B cell (primary cell): ENCODE measurements around the gene TOB2. TPM values are rescaled to one million over a fixed set of nuclear protein-coding genes. Genes with fewer than 3 reads are reported as not detected.
A peak's percentile ranks its signal among the peaks of the same experiment; 100 is the strongest.

Experiments used
- ATAC-seq: fragments of 200-7000 bp; cut with Tn5 transposase; one replicate; pipeline ENCODE4 v1.10.0; 2021; ENCODE audit warnings: low read depth, mild to moderate bottlenecking, moderate number of reproducible peaks, moderate library complexity
- CTCF ChIA-PET: fragments of 350-600 bp; sonication (Branson Sonifier 250); formaldehyde crosslinking; loops from one replicate; lab custom pipeline; 2021; ENCODE audit warnings: antibody characterized with exemption, inconsistent platforms; lab: Charles Lee
- POLR2A ChIA-PET: fragments of 350-600 bp; sonication (Branson Sonifier 250); formaldehyde crosslinking; loops from one replicate; lab custom pipeline; 2021; ENCODE audit warnings: antibody characterized with exemption; lab: Charles Lee
- DNase-seq: peaks from one replicate; pipeline ENCODE4 v3.0.0; 2013
- H2AFZ ChIP-seq: 2 replicates; pipeline ENCODE4 v1.6.1; 2012; ENCODE audit warnings: mild to moderate bottlenecking, low read depth, low read length; ENCODE audit not compliant: insufficient read depth, poor library complexity, severe bottlenecking
- H3K27ac ChIP-seq, 2 donors: 1 replicate in 1 of 2; 2 replicates in 1 of 2; pipeline ENCODE4 v1.5.1; 2012 to 2013; ENCODE audit warnings: low read length in 2 of 2, mild to moderate bottlenecking in 2 of 2, moderate library complexity in 1 of 2
- H3K27me3 ChIP-seq, 4 experiments: fragments of 200-600 bp in 1 of 4; sonication (generic) in 1 of 4; replicated peaks in 1 of 4; 1 replicate in 2 of 4; 2 replicates in 2 of 4; pipeline versions ENCODE4 v1.6.1 to v1.7.0; 2013 to 2016; ENCODE audit warnings: low read length in 3 of 4, mild to moderate bottlenecking in 2 of 4, mixed read lengths in 1 of 4, moderate library complexity in 1 of 4; ENCODE audit not compliant: insufficient read depth in 4 of 4, control insufficient read depth in 3 of 4; ENCODE audit errors: control extremely low read depth in 1 of 4
- H3K36me3 ChIP-seq, 2 experiments: replicated peaks in 1 of 2; 1 replicate in 1 of 2; 2 replicates in 1 of 2; pipeline versions ENCODE4 v1.6.1 to v1.7.1; 2013; ENCODE audit warnings: low read length in 1 of 2; ENCODE audit not compliant: insufficient read depth in 2 of 2, control insufficient read depth in 1 of 2; ENCODE audit errors: control extremely low read depth in 1 of 2, extremely low read depth in 1 of 2
- H3K4me1 ChIP-seq, 2 donors: fragments of 200-600 bp in 1 of 2; sonication (generic) in 1 of 2; 1 replicate in 1 of 2; 2 replicates in 1 of 2; pipeline versions ENCODE4 v1.5.1 to v1.6.1; 2013 to 2017; ENCODE audit warnings: low read length in 2 of 2; ENCODE audit not compliant: control insufficient read depth in 2 of 2, insufficient read depth in 2 of 2
- H3K4me2 ChIP-seq: replicated peaks from 2 replicates; pipeline ENCODE3; 2012; ENCODE audit warnings: mild to moderate bottlenecking, low read depth, low read length; ENCODE audit not compliant: poor library complexity, severe bottlenecking
- H3K4me3 ChIP-seq, 5 experiments: fragments of 200-600 bp in 1 of 5; sonication (generic) in 1 of 5; 1 replicate in 3 of 5; 2 replicates in 2 of 5; pipeline versions ENCODE4 v1.5.1 to v1.7.0; 2011 to 2016; ENCODE audit warnings: low read length in 4 of 5, mild to moderate bottlenecking in 4 of 5, low read depth in 2 of 5, control low read depth in 1 of 5, moderate library complexity in 1 of 5; ENCODE audit not compliant: insufficient read depth in 1 of 5; ENCODE audit errors: control extremely low read depth in 1 of 5, extremely low read depth in 1 of 5
- H3K79me2 ChIP-seq: fragments of 200-600 bp; sonication (generic); one replicate; pipeline ENCODE4 v1.6.0; 2016; ENCODE audit warnings: low read length; ENCODE audit not compliant: control insufficient read depth, insufficient read depth
- H3K9ac ChIP-seq: fragments of 200-600 bp; sonication (generic); 2 replicates; pipeline ENCODE4 v1.6.1; 2017; ENCODE audit warnings: mild to moderate bottlenecking, low read length, moderate library complexity
- H3K9me3 ChIP-seq, 3 donors: one replicate each; pipeline versions ENCODE4 v1.6.1 to v1.7.1; 2013; ENCODE audit warnings: low read length in 2 of 3; ENCODE audit not compliant: control insufficient read depth in 2 of 3, insufficient read depth in 1 of 3; ENCODE audit errors: control extremely low read depth in 1 of 3
- H4K20me1 ChIP-seq: 2 replicates; pipeline ENCODE4 v1.6.0; 2012; ENCODE audit warnings: mild to moderate bottlenecking, low read length; ENCODE audit not compliant: insufficient read depth, control insufficient read depth, poor library complexity, severe bottlenecking
- H3K27ac Mint-ChIP-seq: one replicate; pipeline ENCODE4 v1.8.0; 2021; ENCODE audit warnings: mixed read lengths
- H3K27me3 Mint-ChIP-seq: one replicate; pipeline ENCODE4 v1.8.0; 2021; ENCODE audit warnings: mixed read lengths
- H3K4me1 Mint-ChIP-seq: one replicate; pipeline ENCODE4 v1.8.0; 2021; ENCODE audit warnings: mixed read lengths
- H3K4me3 Mint-ChIP-seq: one replicate; pipeline ENCODE4 v1.8.0; 2021; ENCODE audit warnings: mixed read lengths
- H3K9me3 Mint-ChIP-seq: one replicate; pipeline ENCODE4 v1.8.0; 2022; ENCODE audit warnings: mixed read lengths; ENCODE audit not compliant: insufficient read depth
- EZH2 ChIP-seq: IDR thresholded peaks from 2 replicates; pipeline ENCODE4 v1.6.1; 2012; ENCODE audit warnings: borderline replicate concordance, low read depth, mild to moderate bottlenecking, moderate library complexity, low read length; ENCODE audit not compliant: insufficient read depth, poor library complexity, severe bottlenecking
- WGBS: methylation state at CpG from one replicate; pipeline ENCODE4 v1.1.5; 2013; ENCODE audit warnings: missing lambda C conversion rate; ENCODE audit not compliant: insufficient coverage; 5-methylcytosine and 5-hydroxymethylcytosine counted together
- intact Hi-C: fragments of 100-400 bp; cut with micrococcal nuclease; formaldehyde crosslinking; loops from one replicate; pipeline ENCODE4 v1.10.0; 2022
- polyA minus RNA-seq: library from RNA; depleted of rRNA, polyadenylated mRNA; stranded (reverse); fragments of >200 nt; gene quantifications from 2 replicates; pipeline ENCODE4 v1.2.3, GENCODE V29; 2012
- polyA plus RNA-seq: library from polyadenylated mRNA; depleted of rRNA; stranded (reverse); fragments of >200 nt; gene quantifications from 2 replicates; pipeline ENCODE4 v1.2.3, GENCODE V29; 2012
- total RNA-seq, 2 donors: library from RNA; stranded (reverse); fragments of 120-200 nt in 1 of 2; gene quantifications; 1 replicate in 1 of 2; 2 replicates in 1 of 2; pipeline versions ENCODE4 v1.2.3 to v1.2.4, GENCODE V29; 2013 to 2022
- TF ChIP-seq, protein P1 (sequence below): fragments of 200-600 bp; IDR thresholded peaks from one replicate; pipeline ENCODE4 v1.8.0; 2022; ENCODE audit warnings: antibody characterized with exemption, mild to moderate bottlenecking

The TOB2 gene
- 51.5 and 56.0 TPM in 2 replicates for total RNA-seq
- total RNA-seq (2013) = 21.4 TPM
- 26.2 and 40.4 TPM in 2 replicates for polyA plus RNA-seq
- polyA minus RNA-seq = 37.5 and 51.0 TPM in 2 replicates

GRCh38 chr22:41446639-41447434 is at the start of gene TOB2:
TOB2 (minus strand) TSS chr22:41446801; CDS start chr22:41437345, 9,456 bp downstream.
- intact Hi-C loops = loop anchor here (2.0 to 10.0 kb wide), 3 partner anchors 54 to 592 kb away; partner anchors contain the start of genes DESI1, ST13, XPNPEP3 and XRCC6
- H3K4me3 ChIP-seq = peak within 1 kb of the TSS; percentile 91 to 99 (median 97)
- Mint-ChIP-seq H3K27ac (peak within 1 kb of the TSS; percentile 94), H3K27me3 (no peaks in the 10 kb centered on the region), H3K4me1 (peaks cover 37% of the 10 kb centered on the region), H3K9me3 (no peaks in the 10 kb centered on the region), H3K4me3 (peak within 1 kb of the TSS; percentile 99)
- no peak for TF ChIP-seq EZH2
- TF ChIP-seq, protein P1, sequence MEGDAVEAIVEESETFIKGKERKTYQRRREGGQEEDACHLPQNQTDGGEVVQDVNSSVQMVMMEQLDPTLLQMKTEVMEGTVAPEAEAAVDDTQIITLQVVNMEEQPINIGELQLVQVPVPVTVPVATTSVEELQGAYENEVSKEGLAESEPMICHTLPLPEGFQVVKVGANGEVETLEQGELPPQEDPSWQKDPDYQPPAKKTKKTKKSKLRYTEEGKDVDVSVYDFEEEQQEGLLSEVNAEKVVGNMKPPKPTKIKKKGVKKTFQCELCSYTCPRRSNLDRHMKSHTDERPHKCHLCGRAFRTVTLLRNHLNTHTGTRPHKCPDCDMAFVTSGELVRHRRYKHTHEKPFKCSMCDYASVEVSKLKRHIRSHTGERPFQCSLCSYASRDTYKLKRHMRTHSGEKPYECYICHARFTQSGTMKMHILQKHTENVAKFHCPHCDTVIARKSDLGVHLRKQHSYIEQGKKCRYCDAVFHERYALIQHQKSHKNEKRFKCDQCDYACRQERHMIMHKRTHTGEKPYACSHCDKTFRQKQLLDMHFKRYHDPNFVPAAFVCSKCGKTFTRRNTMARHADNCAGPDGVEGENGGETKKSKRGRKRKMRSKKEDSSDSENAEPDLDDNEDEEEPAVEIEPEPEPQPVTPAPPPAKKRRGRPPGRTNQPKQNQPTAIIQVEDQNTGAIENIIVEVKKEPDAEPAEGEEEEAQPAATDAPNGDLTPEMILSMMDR = no peak
- H2AFZ ChIP-seq = peak within 1 kb of the TSS; percentile 68
- H3K27ac ChIP-seq = peak within 1 kb of the TSS; percentile 97 to 98
- DNase-seq (peak; percentile 97), ATAC-seq (peak; percentile 54)
- H3K9me3 ChIP-seq = no peaks in the 10 kb centered on the region
- no peaks in the 10 kb centered on the region for H3K27me3 ChIP-seq
- WGBS = under 1% methylated on average over 82 of the region's 85 CpGs
- H3K79me2 ChIP-seq = peaks cover 48% of the 10 kb centered on the region
- H3K36me3 ChIP-seq = no peaks in the 10 kb centered on the region
- peak within 1 kb of the TSS; percentile 85 for H3K9ac ChIP-seq
- POLR2A ChIA-PET = interaction anchor here (0.6 to 6.9 kb wide), 25 partner anchors 17 to 590 kb away, joined by 3 to 88 read pairs (median 5); partner anchors contain the start of genes ACO2, CCDC134, DESI1 and PHF5A
- CTCF ChIA-PET = interaction anchor here (0.7 to 6.3 kb wide), 10 partner anchors 22 to 220 kb away, joined by 3 to 41 read pairs (median 5); partner anchors contain the start of genes ACO2 and PHF5A
- peaks cover 34% of the 10 kb centered on the region for H4K20me1 ChIP-seq
- H3K4me2 ChIP-seq = peak within 1 kb of the TSS; percentile 92
- H3K4me1 ChIP-seq = peaks cover 8 to 25% of the 10 kb centered on the region in 2 donors
